GM19099 (cell line): ENCODE results near the gene ADAMTS19.

ENCODE experiments used
- POLR2A ChIP-seq: IDR thresholded peaks from 3 replicates; pipeline ENCODE4 v1.6.1; 2011; ENCODE audit warnings: low read depth; ENCODE audit not compliant: insufficient read length; ENCODE audit errors: extremely low read depth

ADAMTS19 gene

GRCh38 chr5:129509363-129509975 lies 49.4 kb downstream of the ADAMTS19 start:
- TF ChIP-seq POLR2A: no peak

GRCh38 chr5:129511291-129511690 lies 51.2 kb downstream of the ADAMTS19 start:
- TF ChIP-seq POLR2A: no peak

GRCh38 chr5:129541051-129541450 lies 81.0 kb downstream of the ADAMTS19 start:
- TF ChIP-seq POLR2A: no peak

- TF ChIP-seq POLR2A: no peak
These were observed 81.7 kb downstream of the ADAMTS19 start for GRCh38 chr5:129541648-129542251.

- TF ChIP-seq POLR2A: no peak
These were observed 87.0 kb downstream of the ADAMTS19 start for GRCh38 chr5:129547137-129547536.

- TF ChIP-seq POLR2A: no peak
These were observed 94.2 kb downstream of the ADAMTS19 start for GRCh38 chr5:129554134-129554904.

- TF ChIP-seq POLR2A: no peak
These were observed 103.5 kb downstream of the ADAMTS19 start for GRCh38 chr5:129563585-129563984.

GRCh38 chr5:129569295-129569694 lies 109.2 kb downstream of the ADAMTS19 start:
- TF ChIP-seq POLR2A: no peak

- TF ChIP-seq POLR2A: no peak
These were observed 112.0 kb downstream of the ADAMTS19 start for GRCh38 chr5:129572060-129572459.

GRCh38 chr5:129591508-129592160 lies 131.5 kb downstream of the ADAMTS19 start:
- no peak for TF ChIP-seq POLR2A

GRCh38 chr5:129593525-129593924 lies 133.4 kb downstream of the ADAMTS19 start:
- TF ChIP-seq POLR2A: no peak

- no peak for TF ChIP-seq POLR2A
These were observed 141.5 kb downstream of the ADAMTS19 start for GRCh38 chr5:129601576-129601975.

GRCh38 chr5:129608350-129608749 lies 148.3 kb downstream of the ADAMTS19 start:
- no peak for TF ChIP-seq POLR2A

- no peak for TF ChIP-seq POLR2A
These were observed 149.6 kb downstream of the ADAMTS19 start for GRCh38 chr5:129609710-129610109.

GRCh38 chr5:129616517-129616916 lies 156.4 kb downstream of the ADAMTS19 start:
- no peak for TF ChIP-seq POLR2A
